ENCODE data around the gene SH3BP4.

DNA sequence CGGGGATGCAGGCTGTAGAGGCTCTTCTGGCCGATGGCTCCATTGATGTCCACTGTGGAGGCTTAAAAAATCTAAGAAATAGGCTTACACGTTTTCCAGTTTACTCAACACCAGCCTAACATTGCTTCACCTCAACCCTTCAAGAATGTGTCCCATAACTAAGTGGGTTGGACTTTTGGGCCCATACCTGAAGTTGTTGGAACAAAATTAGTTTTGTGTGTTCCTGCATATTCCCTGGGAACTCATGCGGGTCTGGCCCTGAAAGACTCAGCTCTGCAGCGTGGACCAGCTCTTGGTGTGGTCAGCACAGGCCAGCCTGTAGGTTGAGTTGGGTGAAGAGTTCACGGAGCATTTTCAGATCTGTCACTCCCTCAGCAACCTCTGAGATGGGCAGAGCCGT, 38.5 kb downstream of the SH3BP4 start:
- TF ChIP-seq CTCF (IDR thresholded peaks at IDR 0.05) (no peak), POLR2AphosphoS5 (IDR thresholded peaks at IDR 0.05) (no peak), POLR2A (IDR thresholded peaks at IDR 0.05) (no peak), EP300 (IDR thresholded peaks at IDR 0.05; ENCODE audit: low read depth) (no peak)

Measured in transverse colon (tissue), 4 donors.